Hematopoietic multipotent progenitor cell treated with erythropoietin and hydrocortisone succinate and interleukin-3 and kit ligand, for 17 days (in vitro differentiated cells): Measurements from ENCODE around the gene PCBP3.
"Not testable (repeated sequence)": the region's sequence is repeated elsewhere in the genome, so short reads cannot be mapped to it uniquely, and the experiment has no call there.

Source experiments
- DNase-seq: peaks from one replicate; pipeline ENCODE4 v3.0.0-alpha.2; 2015; ENCODE audit warnings: low spot score

The PCBP3 gene

DNA sequence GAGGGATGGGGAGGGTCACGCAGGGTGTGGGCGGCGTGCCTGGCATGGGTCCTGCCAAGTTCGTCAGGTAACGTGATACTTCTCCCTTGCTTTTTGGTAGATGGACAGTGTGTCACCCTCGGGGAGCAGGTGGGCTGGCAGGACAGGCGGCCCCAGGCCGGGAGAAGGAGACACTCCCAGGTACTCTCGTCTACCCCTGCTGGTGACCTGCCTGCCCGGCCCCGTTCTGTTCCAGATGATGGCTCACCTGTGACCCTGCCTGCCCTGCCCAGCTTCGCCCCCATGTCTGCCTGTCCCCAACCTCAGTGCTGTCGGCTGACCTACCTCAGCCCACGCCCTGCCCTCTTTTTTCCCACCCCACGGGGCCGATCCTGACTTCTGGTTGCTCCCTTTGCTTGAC is 144.7 kb downstream of the PCBP3 start:
- DNase-seq = no peak

DNA sequence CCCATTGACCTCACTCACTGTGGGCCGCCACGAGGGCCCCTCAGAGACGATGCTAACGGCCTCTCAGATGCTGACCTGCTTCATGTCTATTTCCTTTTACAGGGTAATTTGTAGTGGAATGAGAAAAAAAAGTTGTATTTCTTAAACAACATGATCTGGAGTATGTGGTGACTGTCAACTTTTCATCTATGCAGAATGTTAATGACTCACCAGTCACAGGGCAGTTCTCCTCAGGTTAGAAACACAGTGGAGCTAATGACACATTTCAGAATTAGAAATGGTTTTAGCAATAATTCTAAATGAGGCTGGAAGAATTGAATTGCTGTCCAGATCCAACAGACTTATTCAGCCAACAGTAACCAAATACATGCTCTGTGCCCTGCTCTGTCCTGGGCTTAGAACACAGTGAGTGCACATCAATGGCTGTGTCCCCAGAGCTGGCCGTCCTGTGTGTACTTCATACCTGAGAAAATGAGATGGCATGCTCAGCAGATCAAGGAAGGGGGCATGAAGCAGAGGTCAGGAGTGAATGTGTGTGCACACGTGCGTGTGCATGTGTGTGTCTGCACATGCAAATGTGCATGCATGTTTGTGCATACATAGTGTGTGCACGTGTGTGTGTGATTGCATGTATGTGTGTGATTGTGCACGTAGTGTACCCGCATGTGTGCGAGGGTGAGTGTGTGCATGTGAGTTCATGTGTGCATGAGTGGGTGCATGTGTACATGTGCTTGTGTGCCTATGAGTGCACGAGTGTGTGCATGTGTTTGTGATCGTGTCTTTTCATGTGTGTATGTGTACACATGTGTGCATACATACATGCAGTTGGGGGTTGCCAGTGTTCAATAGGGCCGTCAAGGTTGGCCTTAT is 145.3 kb downstream of the PCBP3 start:
- DNase-seq = no peak

DNA sequence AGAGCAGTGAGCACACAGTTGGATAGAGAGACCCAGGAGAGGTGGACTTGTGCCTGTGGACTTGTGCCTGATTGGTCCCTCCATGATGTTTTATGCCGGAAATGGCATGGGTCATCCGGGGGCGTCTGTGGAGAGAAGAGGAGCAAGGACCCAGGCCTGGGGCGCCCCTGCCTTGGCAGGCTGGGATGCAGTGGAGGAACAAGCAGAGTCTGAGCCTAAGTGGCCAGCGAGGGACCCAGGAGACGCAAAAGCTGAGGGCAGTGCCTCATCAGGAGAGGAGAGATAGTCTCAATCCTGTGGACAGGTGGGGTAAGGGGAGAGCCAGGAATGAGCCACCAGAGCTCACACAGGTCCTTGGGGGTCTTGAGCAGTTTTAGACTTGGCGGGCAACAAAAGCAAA is 146.9 kb downstream of the PCBP3 start:
- no peak for DNase-seq

DNA sequence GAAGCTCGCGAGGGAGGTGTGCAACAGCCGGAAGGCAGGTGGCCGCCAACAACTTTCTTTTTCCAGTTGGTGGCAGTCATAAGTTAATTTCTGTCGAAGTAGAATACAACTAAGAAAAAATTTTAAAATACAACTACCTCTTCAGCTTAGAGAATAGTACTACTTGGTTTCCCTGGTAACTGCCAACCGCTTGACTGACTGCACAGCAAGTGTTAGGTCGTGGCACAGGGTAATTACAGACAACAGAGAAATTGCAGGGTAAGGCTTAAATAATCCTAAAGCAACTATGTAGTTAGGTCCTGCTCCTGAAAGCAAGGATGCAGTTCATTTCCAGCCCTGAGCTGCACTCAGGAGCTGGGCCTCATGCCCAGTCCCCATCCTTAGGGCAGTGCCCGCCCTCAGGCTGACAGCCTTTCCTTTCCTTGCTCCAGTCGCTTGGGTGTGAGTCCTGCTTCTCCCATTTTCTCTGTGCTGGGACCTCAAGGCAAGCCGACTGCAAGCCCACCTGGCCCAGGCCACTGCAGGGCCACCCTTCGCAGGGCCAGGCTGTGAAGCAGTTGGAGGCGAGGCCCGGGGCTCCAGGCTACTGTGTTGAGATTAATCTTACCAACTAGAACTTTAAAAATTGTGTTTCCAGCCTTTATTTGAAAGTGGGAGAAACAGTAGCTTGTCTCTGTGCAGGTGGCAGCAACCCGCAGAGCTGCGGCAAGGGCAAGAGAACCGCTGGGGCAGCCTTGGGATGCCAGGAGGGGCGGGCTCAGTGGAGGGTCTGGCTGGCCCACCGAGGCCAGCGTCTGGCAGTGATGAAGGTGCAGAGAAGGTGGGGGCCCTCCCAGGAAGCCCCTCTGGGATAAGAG is 148.3 kb downstream of the PCBP3 start:
- DNase-seq = no peak

DNA sequence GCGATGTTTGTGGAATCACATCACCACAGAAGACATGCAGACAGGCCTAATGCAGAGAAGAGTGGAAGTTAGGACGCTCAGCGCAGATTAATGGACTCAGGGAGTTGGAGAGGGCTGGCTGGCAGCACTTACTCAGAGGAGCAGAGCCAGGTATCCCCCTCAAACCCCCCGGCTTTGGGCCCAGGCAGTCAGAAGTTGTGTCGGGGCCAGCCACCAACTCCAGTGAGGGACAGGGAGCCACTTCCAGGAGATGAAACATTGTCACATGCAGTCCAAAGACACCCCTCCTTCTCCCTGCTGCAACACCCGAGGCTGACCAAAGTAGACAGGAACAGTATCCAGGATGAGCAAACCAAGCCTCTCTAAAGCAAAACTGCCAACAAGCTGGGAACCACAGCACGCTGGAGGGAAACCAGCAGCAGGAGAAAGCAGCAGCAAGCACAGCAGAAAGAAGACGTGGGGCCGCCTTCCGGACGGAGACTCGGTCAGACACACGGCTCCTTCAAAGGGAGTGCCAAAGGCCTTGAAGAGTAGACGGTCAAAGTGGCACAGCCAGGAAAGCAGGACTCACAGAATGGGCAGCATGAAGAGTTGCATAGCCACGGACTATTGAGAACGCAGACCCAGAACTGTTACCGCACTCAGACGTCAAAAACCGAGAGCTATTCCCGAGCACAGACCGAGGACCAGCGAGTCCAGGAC is 149.3 kb downstream of the PCBP3 start:
- no peak for DNase-seq

DNA sequence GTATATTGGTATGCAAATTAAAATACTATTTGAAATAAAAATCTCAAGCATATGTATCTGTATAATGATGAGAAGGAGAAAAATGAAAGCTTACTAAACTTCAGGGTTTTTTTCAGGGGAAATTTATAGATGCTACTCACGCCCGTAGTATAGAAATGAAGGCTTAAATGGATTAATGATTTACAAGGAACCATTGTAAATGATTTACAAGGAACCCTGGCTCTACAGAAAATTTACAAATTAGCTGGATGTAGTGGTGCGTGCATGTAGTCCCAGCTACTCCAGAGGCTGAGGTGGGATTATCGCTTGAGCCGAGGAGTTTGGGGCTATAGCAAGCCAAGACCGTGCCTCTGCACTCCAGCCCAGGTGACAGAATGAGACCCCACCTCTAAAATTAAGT is 150.5 kb downstream of the PCBP3 start:
- no peak for DNase-seq

DNA sequence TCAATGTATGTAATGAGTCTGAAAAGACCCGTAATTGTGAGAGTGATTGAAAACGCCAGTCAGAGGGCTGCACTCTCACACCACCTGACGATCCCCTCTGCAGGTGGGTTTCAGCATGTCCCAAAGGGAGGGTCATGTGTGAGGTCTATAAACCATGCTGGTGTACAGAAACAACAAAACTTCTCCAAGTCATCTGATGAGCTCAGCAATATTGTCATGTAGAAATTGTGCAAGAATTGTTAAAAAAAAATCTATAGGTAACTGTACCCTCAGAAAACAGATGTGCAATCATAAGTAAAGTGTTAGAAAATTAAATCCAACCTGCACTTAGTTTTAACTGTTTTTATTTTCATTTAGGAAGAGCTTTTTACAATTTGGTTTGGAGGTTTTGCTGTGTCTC is 152.5 kb downstream of the PCBP3 start:
- no peak for DNase-seq

DNA sequence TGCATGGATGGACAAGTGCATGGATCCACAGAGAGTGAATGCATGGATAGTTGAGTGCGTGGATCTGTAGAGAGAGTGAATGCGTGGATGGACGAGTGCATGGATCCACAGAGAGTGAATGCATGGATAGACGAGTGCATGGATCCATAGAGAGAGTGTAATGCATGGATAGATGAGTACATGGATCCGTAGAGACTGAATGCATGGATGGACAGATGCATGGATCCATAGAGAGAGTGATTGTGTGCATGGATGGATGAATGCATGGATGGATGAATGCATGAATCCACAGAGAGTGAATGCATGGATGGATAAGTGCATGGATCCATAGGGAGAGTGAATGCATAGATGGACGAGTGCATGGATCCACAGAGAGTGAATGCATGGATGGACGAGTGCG is 153.8 kb downstream of the PCBP3 start:
- DNase-seq = no peak

DNA sequence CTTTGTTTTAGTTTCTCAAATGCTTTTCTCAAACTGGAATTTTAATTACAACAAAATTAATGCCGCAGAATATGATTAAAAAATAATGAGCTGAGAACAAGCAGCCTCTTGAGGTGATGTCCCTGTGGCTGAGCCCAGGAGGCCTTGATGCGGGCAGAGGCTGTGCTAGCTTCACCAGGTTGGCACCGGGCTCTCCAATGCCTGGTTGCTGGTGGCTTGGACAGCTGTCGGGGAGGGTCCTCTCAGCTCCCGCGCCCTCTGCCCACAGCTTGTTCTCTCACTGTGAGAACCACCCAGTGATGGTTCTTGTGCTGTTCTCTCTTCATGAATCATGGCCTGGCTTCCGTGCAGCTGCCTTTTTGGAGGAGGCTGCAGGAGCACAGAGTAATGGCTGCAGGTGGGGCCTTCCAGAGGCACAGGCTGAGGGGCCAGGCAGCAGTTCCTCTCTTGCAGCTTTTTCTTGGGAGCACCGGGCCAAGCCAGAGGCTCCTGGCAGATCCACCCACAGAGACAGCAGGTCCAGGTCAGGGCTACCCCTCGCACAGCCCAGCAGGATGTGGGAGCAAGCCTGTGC is 156.3 kb downstream of the PCBP3 start:
- DNase-seq = no peak

DNA sequence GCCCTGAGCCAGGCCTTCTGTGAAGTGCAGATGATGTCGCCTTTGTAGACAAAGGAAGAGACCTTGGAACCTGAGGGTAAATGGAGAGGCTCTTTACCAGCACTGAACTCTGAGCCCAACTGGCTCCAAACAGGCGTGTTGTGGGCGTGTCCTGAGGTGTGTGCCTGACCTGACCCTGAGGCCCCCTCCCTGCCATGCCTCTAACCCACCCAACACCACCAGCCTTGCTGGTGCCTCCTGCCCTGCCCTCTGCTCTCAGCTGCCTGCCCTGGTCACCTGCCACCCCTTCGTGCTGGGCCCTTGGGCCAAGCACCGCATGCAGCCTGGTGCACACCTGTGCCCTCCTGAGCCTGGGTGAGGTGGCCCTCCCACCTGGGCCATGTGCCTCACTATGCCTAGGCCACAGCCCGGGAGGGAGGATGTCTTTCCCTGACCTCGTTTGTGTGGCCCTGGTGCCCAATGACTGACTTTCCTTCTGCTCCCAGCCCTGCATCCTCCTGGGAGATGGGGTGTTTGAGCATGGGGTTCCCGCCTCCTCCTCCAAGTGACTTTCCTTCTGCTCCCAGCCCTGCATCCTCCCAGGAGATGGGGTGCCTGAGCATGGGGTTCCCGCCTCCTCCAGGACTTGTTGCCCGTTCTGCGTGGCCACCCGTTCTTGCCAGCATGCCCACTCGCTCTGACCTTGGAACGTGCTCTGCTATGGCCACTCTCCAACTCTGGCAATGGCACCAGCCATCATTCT is 157.0 kb downstream of the PCBP3 start:
- DNase-seq = no peak

DNA sequence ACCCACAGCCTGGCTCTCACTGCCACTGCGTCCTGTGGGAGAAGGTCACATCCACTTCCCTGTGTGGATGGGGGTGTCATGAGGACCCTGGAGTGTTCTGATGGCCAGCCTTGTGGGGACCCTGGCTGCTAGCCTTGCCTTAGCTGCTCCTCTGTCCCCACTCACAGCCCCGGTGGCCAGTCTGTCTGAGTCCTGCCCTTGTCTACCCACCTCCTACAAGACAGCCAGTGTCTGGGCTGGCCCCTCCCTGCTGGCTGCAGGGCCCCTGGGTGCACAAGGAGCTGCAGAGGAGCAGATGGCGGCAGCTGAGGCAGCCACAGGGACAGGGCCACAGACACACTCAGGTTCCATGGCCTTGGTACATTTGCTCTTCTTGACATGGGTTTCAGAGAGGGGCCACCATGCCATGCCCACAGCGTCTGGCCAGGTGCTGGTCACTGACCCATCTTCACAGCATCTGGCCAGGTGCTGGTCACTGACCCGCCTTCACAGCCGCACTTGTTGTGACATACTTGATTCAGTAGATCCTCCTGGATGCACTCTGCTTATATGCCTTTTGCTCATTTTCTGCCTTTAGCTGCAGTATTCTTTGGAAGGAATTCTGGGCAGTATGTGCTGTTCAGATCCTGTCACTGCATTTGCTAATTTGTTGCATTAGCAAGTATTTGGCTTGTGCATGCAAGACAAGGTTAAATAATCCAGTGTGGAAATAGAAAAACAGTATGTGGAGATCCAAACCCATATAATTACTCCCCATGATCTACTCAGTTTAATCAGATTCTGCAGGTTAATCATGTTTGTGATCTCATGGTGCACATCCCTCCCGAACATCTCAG is 157.8 kb downstream of the PCBP3 start:
- DNase-seq = no peak

DNA sequence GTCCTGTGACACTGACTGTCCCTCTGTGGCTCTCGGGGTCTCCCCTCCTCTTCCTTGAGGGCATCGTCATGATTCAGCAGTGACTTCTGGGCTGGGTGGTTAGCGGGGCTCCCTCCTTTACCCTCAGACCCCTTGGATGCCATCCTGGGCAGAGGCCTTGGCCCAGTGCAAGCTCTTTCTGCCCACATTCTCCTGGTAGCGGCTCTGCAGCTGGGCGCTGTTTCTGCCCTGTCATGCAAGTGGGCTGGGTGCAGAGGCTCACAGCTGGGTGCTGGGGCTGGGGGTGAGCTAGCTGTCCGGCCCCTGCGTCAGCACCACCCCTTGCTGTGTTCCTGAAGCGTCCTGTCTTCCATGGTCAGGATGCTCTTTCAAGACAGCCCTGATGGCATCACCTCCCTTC is 158.5 kb downstream of the PCBP3 start:
- DNase-seq = no peak

DNA sequence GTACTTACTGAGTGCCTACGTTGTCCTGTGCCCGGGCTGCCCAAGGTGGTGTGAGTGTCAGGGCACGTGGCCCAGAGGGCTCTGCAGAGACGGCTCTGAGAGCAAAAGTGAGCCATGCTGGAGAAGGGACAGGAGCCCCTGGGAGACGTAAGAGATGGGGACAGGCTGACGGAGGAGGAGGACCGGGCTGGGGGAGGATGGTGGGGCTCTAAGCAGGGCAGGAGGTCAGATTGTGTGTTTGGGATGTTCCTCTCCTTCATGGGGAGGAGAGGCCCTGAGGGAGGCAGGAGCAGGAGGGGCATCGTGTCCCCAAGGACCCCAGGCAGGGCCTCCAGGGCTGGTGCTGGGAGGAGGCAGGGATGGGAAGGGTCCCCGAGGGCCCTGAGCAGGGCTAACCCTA is 158.9 kb downstream of the PCBP3 start:
- DNase-seq = no peak

DNA sequence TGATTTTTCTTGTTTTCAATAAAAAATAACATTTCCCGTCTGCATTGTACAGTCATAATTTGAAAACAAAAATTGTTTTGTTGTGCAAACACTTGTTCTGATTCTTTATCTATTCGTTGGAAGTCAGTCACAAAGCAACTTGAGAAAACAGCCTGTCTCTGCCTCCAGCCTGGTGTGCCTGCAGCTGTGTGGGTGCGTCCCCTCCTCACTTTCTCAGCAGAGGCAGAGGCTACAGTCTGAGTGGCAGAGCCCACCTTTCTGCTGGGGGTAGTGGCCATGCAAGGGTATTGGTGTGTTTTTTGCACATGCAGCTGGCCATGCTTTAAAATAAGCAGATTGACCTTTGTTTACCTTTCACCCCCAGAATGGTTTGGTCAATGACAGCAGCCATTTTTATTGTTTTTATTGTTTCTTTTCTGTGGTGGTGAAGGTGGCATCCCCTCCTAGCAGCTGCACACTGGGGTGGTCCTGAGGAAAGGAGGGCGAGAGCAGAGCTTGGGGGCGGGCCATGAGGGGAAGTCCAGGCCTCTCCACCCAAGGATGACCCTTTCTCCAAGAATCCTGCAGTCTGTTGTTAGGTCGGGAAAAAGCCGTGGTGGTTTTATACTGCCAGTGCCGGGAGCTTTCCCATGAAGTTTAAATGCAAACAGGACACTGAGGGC is 159.6 kb downstream of the PCBP3 start:
- no peak for DNase-seq

DNA sequence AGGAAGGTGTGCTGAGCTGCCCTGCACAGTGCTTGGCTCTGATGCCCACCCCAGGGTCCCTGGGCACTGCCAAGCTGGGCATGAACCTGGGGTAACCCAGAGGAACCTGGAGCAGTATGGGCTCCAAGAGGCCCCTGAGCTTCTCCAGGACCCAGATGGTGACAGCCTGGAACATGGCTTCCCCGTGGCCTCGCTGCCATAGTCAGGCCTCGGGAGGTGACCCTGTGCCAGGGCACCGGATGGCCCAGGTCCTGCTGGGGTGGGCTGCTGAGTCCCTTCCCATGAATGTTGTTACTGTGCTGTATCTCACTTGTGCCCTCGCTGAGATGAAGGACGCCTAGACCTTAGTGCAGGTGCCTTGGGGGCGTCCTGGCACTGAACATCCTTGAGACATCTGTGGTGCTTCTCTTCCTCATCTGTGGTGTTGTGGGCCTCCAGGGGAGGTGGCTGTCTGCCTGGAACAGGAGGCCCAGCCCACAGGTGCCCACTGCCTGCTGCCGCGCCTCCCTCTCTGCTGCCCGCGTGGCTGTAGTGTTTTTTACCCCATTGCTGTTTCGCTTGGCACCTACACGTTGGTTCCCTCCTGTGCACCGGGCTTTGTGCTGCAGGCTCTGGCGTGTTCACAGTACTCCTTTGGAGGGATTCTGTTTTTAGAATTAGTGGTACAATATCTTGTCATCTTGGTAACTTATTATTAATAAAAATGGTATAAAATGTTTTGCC is 160.3 kb downstream of the PCBP3 start:
- DNase-seq = no peak

DNA sequence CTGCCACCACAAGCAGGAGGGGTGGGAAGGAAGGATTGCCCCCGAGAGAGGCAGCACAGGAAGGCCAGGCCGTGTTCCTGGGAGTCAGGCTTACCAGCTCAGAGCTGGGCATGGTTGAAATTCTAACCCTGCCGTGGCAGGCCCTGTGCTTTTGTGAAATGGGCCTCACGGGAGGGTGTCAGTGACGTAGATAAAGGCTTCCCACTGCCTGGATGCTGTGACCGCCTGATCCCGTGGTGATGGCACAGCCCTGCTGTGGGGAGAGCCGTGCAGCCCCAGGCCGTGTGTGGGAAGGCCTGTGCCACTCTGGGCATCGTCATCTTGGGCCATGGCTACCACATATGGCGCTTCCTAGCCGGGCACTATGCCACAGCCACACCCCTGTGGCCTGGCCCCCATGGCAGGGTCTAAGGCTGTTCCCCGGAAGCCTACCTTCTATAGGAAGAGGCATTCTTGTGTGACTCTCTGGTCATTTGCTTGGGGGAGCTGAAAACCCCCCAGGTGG is 161.3 kb downstream of the PCBP3 start:
- no peak for DNase-seq

DNA sequence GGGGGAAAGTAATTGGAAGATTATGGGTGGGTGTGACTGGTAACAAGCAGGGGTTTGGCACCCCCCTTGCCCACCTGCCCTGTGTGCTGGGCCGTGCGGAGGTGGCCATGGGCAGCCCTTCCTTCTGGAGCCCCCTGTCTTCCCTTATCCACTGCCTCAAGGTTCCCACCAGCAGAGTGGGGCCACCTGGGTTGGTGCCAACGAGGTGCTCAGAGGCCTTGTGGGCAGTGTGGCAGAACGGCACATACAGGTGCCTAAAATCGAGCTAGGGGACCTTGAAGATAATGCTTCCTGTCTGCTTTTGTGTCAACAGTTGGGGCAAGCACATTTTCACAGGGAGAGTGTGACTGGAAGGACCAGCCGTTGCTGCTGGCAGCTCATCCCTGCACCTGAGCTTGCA is 161.8 kb downstream of the PCBP3 start:
- no peak for DNase-seq

DNA sequence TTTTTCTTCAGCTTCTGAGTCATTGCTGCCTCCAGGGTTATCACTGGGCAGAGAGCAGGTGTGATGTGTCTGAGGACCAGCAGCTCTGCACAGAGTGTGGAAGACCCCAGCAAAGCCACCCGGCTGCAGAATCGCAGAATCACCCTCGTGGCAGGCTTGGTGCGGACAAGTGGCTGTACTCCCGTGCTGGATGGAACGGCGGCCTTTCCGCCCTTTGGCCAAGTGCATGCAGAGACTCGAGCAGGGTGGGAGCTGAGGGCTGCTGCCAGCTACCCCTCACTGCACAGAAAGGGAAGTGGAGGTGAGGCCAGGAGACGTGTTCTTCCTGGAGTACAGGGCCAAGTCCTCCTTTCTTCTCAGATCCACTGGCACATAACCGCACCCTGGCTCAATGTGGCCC is 162.5 kb downstream of the PCBP3 start:
- DNase-seq = no peak

DNA sequence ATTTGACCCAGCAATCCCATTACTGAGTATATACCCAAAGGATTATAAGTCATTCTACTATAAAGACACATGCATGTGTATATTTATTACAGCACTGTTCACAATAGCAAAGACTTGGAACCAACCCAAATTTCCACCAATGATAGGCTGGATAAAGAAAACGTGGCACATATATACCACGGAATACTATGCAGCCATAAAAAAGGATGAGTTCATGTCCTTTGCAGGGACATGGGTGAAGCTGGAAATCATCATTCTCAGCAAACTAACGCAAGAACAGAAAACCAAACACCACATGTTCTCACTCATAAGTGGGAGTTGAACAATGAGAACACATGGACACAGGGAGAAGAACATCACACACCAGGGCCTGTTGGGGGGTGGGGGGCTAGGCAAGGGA is 165.1 kb downstream of the PCBP3 start:
- DNase-seq = not testable (repeated sequence)
